Gastrocnemius medialis (tissue), 4 donors: ENCODE results near the gene MMP17. TPM values are rescaled to one million over a fixed set of nuclear protein-coding genes. Genes with fewer than 3 reads are reported as not detected.

Source experiments
- ATAC-seq, 2 donors: fragments of 150-250 bp; one replicate each; pipeline ENCODE4 v1.9.1; 2016
- DNase-seq, 2 donors: peaks; one replicate each; pipeline ENCODE4 v3.0.0-alpha.2; 2019
- H3K27ac ChIP-seq, 4 donors: fragments of 200-600 bp; sonication (generic); 1 replicate in 1 of 4; 2 replicates in 3 of 4; pipeline ENCODE4 v1.5.1; 2016 to 2018; ENCODE audit warnings: mild to moderate bottlenecking in 2 of 4, moderate library complexity in 1 of 4
- H3K27me3 ChIP-seq, 3 donors: fragments of 200-600 bp; sonication (generic) in 2 of 3; 1 replicate in 1 of 3; 2 replicates in 2 of 3; pipeline versions ENCODE4 v1.5.1 to v1.6.0; 2016 to 2019; ENCODE audit warnings: mild to moderate bottlenecking in 1 of 3, moderate library complexity in 1 of 3
- H3K36me3 ChIP-seq, 2 donors: fragments of 200-600 bp; sonication (generic) in 1 of 2; one replicate each; pipeline ENCODE4 v1.5.1; 2017 to 2018
- H3K4me1 ChIP-seq, 2 donors: fragments of 200-600 bp; sonication (generic) in 1 of 2; one replicate each; pipeline ENCODE4 v1.5.1; 2016 to 2017; ENCODE audit warnings: mild to moderate bottlenecking in 2 of 2
- H3K4me3 ChIP-seq, 4 donors: fragments of 200-600 bp; sonication (generic) in 3 of 4; 1 replicate in 1 of 4; 2 replicates in 3 of 4; pipeline ENCODE4 v1.5.1; 2016 to 2019; ENCODE audit warnings: mild to moderate bottlenecking in 2 of 4
- H3K9me3 ChIP-seq, 3 donors: fragments of 200-600 bp; sonication (generic) in 2 of 3; 1 replicate in 1 of 3; 2 replicates in 2 of 3; pipeline ENCODE4 v1.5.1; 2016 to 2019
- POLR2A ChIP-seq, 2 donors: fragments of 450-650 bp; IDR thresholded peaks; one replicate each; pipeline ENCODE4 v1.6.1; 2017; ENCODE audit warnings: antibody characterized with exemption in 2 of 2, mild to moderate bottlenecking in 2 of 2, moderate library complexity in 2 of 2
- in situ Hi-C, 4 donors: fragments of 200-750 bp; cut with MboI; loops; one replicate each; pipeline versions ENCODE4 v1.15.0 to v1.8.0; 2017; ENCODE audit warnings: low sequenced_read_pairs in 4 of 4
- intact Hi-C: fragments of 100-400 bp; cut with DNase I; formaldehyde crosslinking; loops from one replicate; pipeline ENCODE4 v1.15.1; 2023; ENCODE audit warnings: low total_unique reads
- total RNA-seq, 4 donors: library from RNA; depleted of rRNA; stranded (reverse); fragments of >200 nt; gene quantifications; one replicate each; pipeline versions ENCODE4 v1.1.0 to v1.2.3, GENCODE V29; 2016
- TF ChIP-seq, protein P1 (sequence below), 5 experiments: fragments of 450-650 bp in 3 of 5; fragments of 200-600 bp in 2 of 5; sonication (generic) in 2 of 5; IDR thresholded peaks in 4 of 5; conservative IDR thresholded peaks in 1 of 5; 1 replicate in 4 of 5; 2 replicates in 1 of 5; pipeline ENCODE4 v1.5.1; 2016 to 2019; ENCODE audit warnings: antibody characterized with exemption in 5 of 5, mild to moderate bottlenecking in 3 of 5, moderate library complexity in 3 of 5

The MMP17 gene
- total RNA-seq, 4 donors from 2014 or later: 0.75 to 1.6 (median 1.4) TPM; not detected in 1

DNA sequence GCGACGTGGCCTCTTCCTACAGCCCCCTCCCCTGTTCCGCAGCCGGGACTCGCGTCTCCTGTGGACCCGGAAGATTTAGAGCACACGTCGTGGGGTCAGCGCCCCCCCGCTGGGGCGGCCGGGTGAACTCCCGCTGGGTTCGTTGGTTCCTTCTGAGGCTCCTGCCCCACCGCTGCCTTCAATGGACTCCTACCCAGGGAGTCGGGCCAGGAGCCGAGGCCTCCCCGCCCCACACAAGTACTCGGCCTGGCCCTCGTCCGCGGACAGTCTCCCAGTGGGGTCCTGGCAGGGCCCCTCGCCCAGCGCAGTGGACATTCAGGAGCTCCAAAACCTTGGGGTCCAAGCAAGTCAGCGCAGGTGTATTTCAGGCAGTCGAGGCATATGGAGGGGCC, 1.2 kb downstream of the MMP17 start:
- DNase-seq: no peak
- in situ Hi-C loops: loop anchor here in 1 of 4 donors (25.0 kb wide), 1 partner anchor 217 kb away; no protein-coding TSS in a partner anchor
- Histone ChIP-seq H3K27me3 (peaks cover 49 to 67% (median 65%) of the 10 kb centered on the region in 3 donors), H3K4me1 (peaks cover 11 to 33% of the 10 kb centered on the region in 2 donors), H3K4me3 (peak overlapping the region; percentile 50 to 54 (median 52)), H3K36me3 (no peaks in the 10 kb centered on the region), H3K9me3 (no peaks in the 10 kb centered on the region), H3K27ac (no peak overlapping the region)
- intact Hi-C loops: no loop called here
- no peak for ATAC-seq
- TF ChIP-seq POLR2A (IDR thresholded peaks at IDR 0.05): no peak
- TF ChIP-seq, protein P1, sequence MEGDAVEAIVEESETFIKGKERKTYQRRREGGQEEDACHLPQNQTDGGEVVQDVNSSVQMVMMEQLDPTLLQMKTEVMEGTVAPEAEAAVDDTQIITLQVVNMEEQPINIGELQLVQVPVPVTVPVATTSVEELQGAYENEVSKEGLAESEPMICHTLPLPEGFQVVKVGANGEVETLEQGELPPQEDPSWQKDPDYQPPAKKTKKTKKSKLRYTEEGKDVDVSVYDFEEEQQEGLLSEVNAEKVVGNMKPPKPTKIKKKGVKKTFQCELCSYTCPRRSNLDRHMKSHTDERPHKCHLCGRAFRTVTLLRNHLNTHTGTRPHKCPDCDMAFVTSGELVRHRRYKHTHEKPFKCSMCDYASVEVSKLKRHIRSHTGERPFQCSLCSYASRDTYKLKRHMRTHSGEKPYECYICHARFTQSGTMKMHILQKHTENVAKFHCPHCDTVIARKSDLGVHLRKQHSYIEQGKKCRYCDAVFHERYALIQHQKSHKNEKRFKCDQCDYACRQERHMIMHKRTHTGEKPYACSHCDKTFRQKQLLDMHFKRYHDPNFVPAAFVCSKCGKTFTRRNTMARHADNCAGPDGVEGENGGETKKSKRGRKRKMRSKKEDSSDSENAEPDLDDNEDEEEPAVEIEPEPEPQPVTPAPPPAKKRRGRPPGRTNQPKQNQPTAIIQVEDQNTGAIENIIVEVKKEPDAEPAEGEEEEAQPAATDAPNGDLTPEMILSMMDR (IDR thresholded peaks at IDR 0.05 in 4 of 5, conservative IDR thresholded peaks at IDR 0.05 in 1 of 5): no peak

DNA sequence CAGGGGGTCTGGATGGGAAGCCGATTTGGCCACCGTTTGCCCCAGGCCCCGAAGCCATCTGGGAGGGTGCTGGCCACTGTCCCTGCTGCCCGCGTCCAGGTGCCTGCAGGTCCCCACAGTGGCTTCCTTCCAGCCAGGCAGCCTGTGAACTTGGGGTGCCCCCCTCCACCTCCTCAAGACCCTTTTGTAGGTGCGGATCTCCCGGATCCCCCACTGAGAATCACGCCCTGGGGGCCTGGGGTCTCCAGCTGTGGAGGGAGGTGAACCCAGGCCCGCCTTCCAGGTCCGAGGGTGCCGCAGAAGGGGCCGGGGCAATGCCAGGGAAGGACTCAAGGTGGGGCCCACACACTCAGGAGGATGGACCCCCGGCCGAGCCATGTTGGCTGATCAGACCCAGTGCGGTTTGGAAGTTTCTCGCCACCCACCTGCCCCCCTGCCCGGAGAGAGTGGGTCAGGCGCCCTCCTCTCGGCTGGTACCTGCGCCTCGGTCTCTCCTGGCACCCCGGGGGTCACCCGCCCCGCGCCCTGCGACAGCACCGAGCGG, 1.7 kb downstream of the MMP17 start:
- no peaks in the 10 kb centered on the region for H3K9me3 ChIP-seq
- H3K27ac ChIP-seq: peak overlapping the region in 1 of 4 donors; percentile 52
- peak overlapping the region; percentile 50 to 54 (median 52) for H3K4me3 ChIP-seq
- intact Hi-C loops: loop anchor here (5.0 to 10.0 kb wide), 3 partner anchors 117 to 725 kb away; partner anchors contain the start of gene EP400
- in situ Hi-C loops: loop anchor here in 1 of 4 donors (25.0 kb wide), 1 partner anchor 218 kb away; no protein-coding TSS in a partner anchor
- DNase-seq: no peak
- peaks cover 54 to 72% (median 70%) of the 10 kb centered on the region in 3 donors for H3K27me3 ChIP-seq
- peaks cover 11 to 33% of the 10 kb centered on the region in 2 donors for H3K4me1 ChIP-seq
- H3K36me3 ChIP-seq: no peaks in the 10 kb centered on the region
- no peak for TF ChIP-seq POLR2A (IDR thresholded peaks at IDR 0.05)
- TF ChIP-seq, protein P1 (IDR thresholded peaks at IDR 0.05 in 4 of 5, conservative IDR thresholded peaks at IDR 0.05 in 1 of 5): no peak
- ATAC-seq: no peak

DNA sequence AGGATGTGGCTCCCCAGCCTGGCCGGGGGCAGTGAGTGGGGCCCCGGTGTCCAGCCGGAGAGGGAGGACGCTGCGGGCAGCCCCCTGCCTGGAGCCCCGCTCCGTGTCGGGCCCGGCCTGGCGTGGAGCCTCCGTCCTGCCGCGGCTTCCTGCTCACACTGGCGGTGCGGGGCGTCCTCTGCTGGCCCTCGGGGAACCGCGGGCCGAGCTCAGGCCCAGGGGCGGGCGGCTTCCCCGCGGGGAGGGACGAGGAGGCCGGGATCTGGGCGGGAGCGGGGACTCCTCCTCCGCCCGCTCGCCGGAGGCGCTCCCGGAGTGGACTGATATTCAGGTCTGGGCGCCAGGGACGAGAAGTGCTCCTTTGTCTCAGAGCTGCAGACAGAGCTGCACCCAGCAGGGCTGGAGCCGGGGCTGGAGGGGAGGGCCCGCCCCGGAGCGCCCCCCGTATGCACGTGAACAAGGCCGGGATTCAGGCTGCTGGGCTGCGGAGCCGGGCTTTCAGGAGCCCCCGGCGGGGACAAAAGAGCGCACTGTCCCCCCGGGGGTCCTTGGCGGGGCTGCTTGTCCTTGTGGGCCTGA, 2.2 kb downstream of the MMP17 start:
- intact Hi-C loops (loop anchor here (5.0 to 10.0 kb wide), 3 partner anchors 117 to 726 kb away; partner anchors contain the start of gene EP400), in situ Hi-C loops (loop anchor here in 1 of 4 donors (25.0 kb wide), 1 partner anchor 218 kb away; no protein-coding TSS in a partner anchor)
- Histone ChIP-seq H3K4me1 (peaks cover 11 to 33% of the 10 kb centered on the region in 2 donors), H3K4me3 (peak overlapping the region; percentile 50 to 54 (median 52)), H3K27me3 (peaks cover 59 to 78% (median 75%) of the 10 kb centered on the region in 3 donors), H3K36me3 (no peaks in the 10 kb centered on the region), H3K27ac (peak overlapping the region in 3 of 4 donors; percentile 49 to 55 (median 52)), H3K9me3 (no peaks in the 10 kb centered on the region)
- TF ChIP-seq, protein P1 (IDR thresholded peaks at IDR 0.05 in 4 of 5, conservative IDR thresholded peaks at IDR 0.05 in 1 of 5): peak; percentile 28 to 61 (median 51)
- peak in 1 of 2 donors; percentile 21 for TF ChIP-seq POLR2A (IDR thresholded peaks at IDR 0.05)
- peak; percentile 46 to 65 for ATAC-seq
- DNase-seq: peak; percentile 42 to 61

DNA sequence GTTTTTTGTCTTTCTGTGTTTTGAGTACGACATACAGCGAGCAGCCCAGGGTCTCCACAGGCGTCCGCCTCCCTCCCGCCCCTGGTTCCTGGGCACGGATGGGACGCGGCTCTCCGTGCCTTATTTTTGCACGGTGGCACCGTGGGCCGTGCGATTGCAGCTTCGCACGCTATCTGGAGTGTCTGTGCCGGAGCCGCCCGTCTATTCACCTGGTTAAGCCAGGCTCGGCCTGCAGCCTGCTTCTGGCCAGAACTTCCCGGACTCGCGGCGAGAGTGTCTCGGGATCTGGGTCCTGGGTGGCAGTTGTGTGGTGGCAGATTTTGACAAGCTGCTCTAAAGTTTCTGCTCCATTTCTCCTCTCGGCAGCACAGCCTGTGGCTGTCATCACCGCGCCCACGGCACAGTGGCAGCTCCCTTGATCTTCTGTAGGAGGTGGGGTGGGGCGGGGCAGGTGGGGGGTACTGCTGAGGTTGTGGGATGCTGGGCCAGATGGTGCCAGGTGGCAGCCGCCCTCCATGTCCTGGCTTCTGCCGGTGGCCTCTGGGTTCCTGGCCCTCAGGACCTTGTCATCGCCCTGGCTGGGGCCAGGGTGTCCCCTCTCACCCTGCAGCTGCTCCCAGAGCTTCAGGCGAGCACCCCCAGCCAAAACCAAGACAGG, 2.9 kb downstream of the MMP17 start:
- in situ Hi-C loops: loop anchor here in 1 of 4 donors (25.0 kb wide), 1 partner anchor 219 kb away; no protein-coding TSS in a partner anchor
- Histone ChIP-seq H3K27me3 (peaks cover 61 to 78% (median 76%) of the 10 kb centered on the region in 3 donors), H3K4me1 (peaks cover 11 to 33% of the 10 kb centered on the region in 2 donors), H3K27ac (peak overlapping the region; percentile 23 to 55 (median 44)), H3K4me3 (peak overlapping the region; percentile 50 to 54 (median 52)), H3K9me3 (no peaks in the 10 kb centered on the region), H3K36me3 (no peaks in the 10 kb centered on the region)
- TF ChIP-seq, protein P1 (IDR thresholded peaks at IDR 0.05 in 4 of 5, conservative IDR thresholded peaks at IDR 0.05 in 1 of 5): no peak
- TF ChIP-seq POLR2A (IDR thresholded peaks at IDR 0.05): no peak
- DNase-seq (no peak), ATAC-seq (no peak)
- intact Hi-C loops: loop anchor here (5.0 to 10.0 kb wide), 3 partner anchors 116 to 726 kb away; partner anchors contain the start of gene EP400
